Forelimb muscle (tissue), 1 donor: Measurements from ENCODE around the gene RABGAP1L. TPM values are rescaled to one million over a fixed set of nuclear protein-coding genes. Genes with fewer than 3 reads are reported as not detected.

Experiments used
- DNase-seq: peaks from one replicate; pipeline ENCODE4 v3.0.0-alpha.2; 2013; ENCODE audit warnings: low read depth
- polyA plus RNA-seq: library from polyadenylated mRNA; unstranded; fragments of 120-200 nt; gene quantifications from one replicate; pipeline ENCODE4 v1.2.1, GENCODE V29; 2013; ENCODE audit not compliant: insufficient read length

The RABGAP1L gene
- polyA plus RNA-seq, 1 donor = 10.3 TPM

- no peak for DNase-seq
Measured at GRCh38 chr1:174920093-174920492, 760.8 kb downstream of the RABGAP1L start.

GRCh38 chr1:174922121-174922520 lies 762.8 kb downstream of the RABGAP1L start:
- no peak for DNase-seq

- DNase-seq = no peak
Measured at GRCh38 chr1:174923820-174924219, 764.5 kb downstream of the RABGAP1L start.

GRCh38 chr1:174928541-174928940 lies 769.2 kb downstream of the RABGAP1L start:
- no peak for DNase-seq

DNA sequence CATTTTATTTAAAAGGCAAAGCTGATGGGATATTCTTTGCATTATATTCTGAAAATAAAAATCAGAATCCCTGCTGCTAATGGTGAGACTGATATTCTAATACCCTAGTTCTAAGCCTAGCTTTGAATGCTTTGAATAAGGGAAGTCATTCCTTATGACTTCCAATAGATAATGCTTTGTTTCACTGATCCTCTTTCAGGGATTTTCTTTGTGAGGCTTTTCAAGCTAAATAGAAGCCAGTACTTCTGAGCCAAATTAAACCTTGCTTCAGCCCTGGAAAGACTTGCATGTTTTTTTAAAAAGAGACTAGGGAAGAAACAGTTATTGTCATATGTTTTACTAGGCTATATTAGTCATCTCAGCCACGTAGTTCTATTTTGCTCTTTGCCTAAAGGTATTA lies 771.9 kb downstream of the RABGAP1L start:
- DNase-seq = no peak

DNA sequence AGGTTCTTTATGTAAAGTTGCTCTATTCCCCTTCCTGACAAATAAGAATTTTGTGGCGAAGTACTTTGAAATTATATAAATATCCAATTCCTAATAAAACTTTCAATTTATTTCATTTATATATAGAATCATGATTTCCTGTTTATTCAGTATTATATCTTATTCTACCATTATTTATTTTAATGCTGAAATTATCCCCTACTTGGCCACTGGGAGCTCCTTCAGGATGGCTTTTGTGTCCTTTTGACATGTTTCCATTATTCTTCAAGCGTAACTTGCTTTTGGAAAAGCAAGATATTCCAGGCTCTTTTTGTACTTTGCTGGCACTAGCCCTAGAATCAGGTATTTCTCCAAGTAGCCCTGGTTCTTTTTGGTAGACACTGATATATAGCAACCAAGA lies 773.3 kb downstream of the RABGAP1L start:
- DNase-seq = no peak

DNA sequence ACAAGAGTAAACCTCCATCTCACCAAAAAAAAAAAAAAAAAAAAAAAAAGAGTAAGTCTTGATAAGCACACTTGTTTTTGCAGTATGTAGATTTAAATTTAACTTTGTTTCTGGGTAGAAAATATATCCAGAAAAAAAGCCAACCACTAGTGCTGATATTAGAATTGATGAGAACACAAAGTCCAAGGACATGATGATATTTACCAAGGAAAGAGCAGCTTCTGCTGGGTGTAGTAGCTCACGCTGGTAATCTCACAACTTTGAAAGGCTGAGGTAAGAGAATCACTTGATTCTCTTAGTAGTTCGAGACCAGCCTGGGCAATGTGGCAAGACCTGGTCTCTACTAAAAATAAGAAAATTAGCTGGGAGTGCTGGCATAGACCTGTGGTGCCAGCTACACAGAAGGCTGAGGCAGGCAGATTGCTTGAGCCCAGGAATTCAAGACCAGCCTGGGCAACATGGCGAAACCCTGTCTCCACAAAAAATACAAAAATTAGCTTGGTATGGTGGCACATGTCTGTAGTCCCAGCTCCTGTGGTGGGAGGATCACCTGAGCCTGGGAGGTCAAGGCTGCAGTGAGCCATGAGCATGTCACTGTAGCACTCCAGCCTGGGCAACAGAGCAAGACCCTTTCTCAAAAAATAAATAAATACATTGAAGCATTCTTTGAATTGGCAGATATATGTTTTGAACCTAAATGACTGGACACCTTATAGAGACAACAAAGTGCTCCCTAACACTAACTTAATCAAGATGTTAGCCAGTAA lies 776.8 kb downstream of the RABGAP1L start:
- DNase-seq = no peak

DNA sequence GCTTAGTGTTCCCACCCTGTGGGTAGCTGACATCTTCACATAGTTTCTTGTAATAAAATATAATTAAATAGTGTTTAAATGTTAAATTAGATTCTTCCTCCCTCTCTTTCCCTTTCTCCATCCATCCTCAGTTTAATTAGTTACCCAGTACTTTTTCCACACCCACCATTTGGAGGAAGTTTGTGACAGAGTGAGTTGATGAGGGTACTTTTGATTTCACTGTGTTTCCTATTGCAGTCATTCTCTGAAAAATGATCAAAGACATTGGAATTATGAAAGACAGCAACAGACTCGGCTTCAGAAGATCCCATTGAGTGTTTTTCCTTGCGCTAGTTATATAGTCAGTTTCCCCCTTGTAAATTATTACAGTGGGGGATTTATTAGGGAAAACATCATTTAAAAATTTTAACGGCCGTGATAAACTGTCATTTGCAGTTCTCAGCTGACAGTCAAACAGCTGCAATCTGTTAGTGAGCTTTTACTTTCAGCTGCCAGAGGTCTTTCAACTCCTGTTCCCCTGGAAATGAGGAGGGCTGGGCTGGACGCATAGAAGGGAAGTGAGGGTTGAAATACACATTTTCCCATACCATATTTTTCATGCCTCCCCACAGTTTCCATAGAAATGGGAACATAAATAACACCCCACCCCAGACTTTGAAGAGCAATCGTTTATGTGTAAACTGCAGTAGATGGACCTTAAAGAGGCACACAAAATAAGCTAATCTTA lies 779.1 kb downstream of the RABGAP1L start:
- DNase-seq = no peak

- DNase-seq = no peak
Measured at GRCh38 chr1:174939775-174940545, 780.6 kb downstream of the RABGAP1L start.

- no peak for DNase-seq
Measured at GRCh38 chr1:174940646-174941175, 781.4 kb downstream of the RABGAP1L start.

DNA sequence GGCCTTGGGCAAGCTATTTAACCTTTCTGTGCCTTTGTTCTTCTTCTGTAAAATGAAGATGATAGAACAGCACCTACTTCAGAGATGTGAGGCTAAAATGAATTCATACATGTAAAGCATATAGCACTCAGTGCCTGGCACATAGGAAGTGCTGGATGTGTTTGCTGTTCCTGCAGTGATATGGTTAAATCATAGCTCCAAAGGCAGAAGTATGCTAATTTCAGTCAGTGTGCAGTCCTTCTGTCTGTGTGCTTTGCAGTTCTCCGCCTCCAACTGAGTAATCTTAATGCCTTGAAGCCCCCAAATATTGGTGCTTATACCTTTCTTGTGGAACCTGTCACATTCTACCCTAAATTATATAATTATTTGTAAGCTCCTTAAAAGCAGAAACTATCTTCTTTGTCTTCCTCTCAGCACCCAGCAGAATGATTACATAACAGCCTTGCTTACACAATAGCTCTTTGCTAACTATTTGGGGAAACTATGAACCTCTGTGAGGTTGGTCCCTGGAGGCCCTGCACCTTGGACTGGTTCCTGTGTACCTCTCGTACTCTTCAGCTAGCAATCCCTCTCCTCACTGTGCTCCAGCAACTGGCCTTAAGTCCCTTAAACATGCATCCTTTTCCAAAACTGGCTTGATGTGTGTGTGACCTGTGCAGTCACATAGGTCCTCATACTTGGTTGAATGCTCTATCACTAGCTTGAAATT lies 783.4 kb downstream of the RABGAP1L start:
- no peak for DNase-seq

DNA sequence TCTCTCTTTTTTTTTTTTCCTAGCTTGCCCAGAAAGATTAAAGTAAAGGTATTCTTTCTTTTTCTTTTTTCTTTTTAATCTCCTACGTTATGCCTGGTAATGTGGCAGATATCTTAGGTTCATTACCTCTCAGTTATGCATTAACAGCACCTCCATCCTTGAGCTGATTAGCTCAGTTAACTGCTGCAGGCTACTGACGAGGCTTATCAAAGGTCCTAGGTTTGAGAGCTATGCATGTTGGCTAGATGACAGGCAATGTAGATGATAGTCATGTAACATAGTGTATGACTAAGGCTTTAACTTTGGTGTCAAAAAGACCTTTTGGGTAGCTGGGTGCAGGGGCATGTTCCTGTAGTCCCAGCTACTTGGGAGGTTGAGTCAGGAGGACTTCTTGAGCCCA lies 786.7 kb downstream of the RABGAP1L start:
- no peak for DNase-seq

DNA sequence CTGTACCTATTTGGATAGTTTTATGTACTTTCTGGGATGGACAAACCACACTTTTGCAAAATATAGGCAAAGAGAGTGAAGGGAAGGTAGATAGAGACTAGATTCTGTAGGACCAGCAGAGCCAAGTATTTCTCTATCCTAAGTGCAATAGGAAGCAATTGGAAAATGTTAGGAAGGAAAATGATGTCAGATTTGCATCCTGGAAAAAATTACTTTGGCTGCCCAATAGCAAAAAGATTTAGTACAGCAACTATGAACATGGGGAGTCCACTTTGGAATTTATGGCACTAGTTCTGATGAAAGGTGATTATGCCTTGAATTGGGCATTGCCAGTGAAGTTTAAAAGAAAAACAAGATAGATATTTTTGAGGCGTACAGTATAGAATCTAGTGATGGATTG lies 789.7 kb downstream of the RABGAP1L start:
- DNase-seq = no peak

DNA sequence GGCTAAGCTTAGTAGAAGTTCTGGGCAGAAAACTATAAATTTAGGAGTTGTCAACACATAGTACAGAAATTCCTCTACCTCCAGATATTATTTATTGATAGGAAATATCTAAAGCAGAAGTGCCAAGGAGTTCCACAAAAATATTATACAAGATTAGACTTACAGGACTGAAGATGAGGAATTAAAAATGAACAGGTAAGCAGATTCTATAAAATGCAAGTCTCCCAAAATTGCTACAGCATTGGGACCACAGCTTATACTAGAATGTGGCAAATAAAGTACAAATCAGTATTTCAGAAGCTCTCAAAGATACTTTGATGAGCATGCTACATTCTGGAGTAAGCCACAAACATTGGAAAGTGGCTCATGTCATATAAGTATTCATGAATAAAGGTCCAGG lies 790.3 kb downstream of the RABGAP1L start:
- DNase-seq = no peak

DNA sequence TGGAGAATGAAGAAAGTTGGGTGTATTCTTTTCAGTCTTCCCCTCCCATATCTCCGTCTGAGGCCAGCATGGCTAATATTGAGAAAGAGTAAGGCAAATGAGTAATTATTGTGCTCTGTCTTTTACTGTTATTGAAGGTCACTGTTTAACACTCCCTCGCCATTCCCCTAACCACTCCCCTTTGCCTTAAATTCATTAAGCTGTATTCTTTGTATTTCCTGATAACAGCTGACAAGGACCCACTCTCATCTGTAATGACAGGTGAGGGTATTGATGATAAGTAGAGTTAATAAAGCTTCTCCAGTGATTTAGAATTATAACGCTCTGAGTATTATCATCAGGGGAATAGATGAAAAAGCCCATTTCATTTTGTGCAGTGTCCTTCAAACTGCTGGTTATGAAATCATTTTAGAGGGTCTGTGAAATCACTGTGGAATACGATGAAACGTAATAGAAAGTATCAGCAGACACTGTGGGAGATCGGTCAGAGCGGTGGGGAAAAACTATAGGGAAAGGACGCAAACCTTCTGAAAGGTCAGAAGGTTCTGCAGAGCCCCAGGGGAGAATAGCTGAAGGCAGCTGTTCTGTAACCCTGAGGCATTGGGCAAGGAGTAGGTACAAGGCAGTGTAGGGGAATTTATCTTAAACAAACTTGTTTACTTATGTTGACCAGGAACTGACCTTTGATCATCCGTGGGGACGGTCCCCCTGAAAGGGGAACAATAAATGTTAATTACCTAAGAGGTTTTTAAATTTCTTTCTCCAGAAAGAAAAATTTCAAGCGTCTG lies 794.2 kb downstream of the RABGAP1L start:
- DNase-seq = no peak

DNA sequence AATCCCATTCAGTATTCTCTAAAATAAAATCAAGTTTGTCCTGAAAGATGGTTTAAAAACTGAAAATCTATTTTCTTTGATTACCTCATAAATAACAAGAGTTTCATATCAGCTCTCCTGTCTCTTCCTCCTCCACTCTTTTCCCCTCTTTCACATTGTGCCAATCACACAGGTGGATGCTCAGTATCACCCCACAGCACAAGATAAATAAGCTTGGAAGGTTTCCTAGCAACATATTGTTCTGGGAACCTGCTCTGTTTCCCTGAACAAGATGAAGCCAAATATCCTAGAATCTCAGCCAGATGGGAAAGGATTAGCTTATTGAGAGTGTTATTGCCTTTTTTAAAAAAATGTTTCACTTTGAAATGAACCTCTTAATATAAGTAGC lies 794.7 kb downstream of the RABGAP1L start:
- DNase-seq = no peak

GRCh38 chr1:174954671-174955669 lies 795.6 kb downstream of the RABGAP1L start:
- DNase-seq = no peak

DNA sequence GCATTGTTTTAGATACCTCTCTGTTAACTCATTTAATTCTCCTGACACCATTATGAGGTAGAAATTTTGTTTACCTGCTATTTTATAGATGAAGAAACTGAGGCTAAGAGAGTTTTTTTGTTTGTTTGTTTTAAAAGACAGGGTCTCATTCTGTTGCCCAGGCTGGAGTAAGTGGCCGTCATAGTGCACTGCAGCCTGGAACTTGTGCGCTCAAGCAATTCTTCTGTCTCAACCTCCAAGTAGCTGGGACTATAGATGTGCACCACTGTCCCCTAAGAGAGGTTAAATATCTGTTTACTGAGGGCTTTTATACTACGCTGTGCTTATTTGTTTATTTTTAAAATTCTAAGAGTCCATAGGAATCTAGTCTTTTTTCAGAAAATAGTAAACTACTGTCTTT lies 796.8 kb downstream of the RABGAP1L start:
- DNase-seq = no peak

GRCh38 chr1:174956976-174957375 lies 797.7 kb downstream of the RABGAP1L start:
- no peak for DNase-seq

DNA sequence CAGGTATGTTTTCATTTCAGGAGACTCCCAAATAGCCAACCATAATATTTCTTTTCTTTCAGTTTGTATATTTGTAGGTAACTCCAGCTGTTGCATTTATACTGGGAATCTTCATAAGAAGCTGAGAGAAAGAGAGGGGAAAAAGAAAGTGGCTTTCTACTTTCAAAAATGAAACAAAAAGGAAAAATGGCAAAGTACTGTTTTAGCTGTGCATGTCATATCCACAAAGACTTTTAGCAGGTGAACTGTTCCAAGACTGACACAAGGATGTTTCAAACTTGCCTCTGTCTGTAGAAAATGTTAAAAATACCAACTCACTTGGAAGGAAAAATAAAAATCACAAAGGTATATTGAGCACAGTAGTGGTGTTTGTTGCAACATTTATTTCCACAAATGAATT lies 798.5 kb downstream of the RABGAP1L start:
- no peak for DNase-seq
